SH-SY5Y (cell line): ENCODE results near the gene TNFRSF19.

Experiments
- GATA2 ChIP-seq: IDR thresholded peaks from 2 replicates; pipeline ENCODE4 v1.6.1; 2011; ENCODE audit warnings: mild to moderate bottlenecking, low read depth, low read length
- GATA3 ChIP-seq: IDR thresholded peaks from 2 replicates; pipeline ENCODE4 v1.6.1; 2011; ENCODE audit warnings: low read depth, mild to moderate bottlenecking, low read length, moderate library complexity

DNA sequence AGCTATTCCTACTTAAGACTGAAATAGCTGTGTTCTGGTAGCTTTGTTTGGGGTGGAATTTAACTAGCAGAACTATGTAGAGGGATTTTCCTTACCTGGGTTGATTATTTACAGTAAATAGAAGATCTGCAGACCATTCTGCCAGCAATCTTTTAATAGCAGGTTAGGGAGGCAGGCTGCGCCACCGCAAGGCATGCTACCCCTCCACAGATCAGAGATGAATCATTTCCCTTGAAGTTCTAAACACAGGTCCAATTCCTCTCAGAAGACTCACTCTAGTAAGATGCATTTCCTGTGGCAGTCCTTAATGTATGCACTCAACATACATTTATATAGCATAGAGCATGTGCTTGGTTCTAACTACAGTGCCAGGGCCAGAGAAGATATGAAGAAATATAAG, 109.0 kb downstream of the TNFRSF19 start:
- TF ChIP-seq GATA3 (no peak), GATA2 (no peak)
